WTC11 (cell line): ENCODE data around the gene HAVCR2. TPM values are rescaled to one million over a fixed set of nuclear protein-coding genes. Genes with fewer than 3 reads are reported as not detected.
A peak's percentile ranks its signal among the peaks of the same experiment; 100 is the strongest.

Source experiments
- ATAC-seq: fragments of 200-7000 bp; cut with Tn5 transposase; 2 replicates; pipeline ENCODE4 v1.10.0; 2021; ENCODE audit warnings: mild to moderate bottlenecking, moderate library complexity
- CTCF ChIA-PET: fragments of 300-600 bp; sonication (Branson Sonifier 250); formaldehyde crosslinking; loops from one replicate; lab custom pipeline; 2021; ENCODE audit warnings: antibody characterized with exemption; lab: Charles Lee
- POLR2A ChIA-PET: fragments of 350-600 bp; sonication (Branson Sonifier 250); formaldehyde crosslinking; loops from one replicate; lab custom pipeline; 2021; ENCODE audit warnings: antibody characterized with exemption; lab: Charles Lee
- DNase-seq: peaks from one replicate; pipeline ENCODE4 v3.0.0; 2021; ENCODE audit warnings: low spot score
- H3K27ac Mint-ChIP-seq: 2 replicates; pipeline ENCODE4 v1.8.0; 2021; ENCODE audit warnings: mixed read lengths
- H3K27me3 Mint-ChIP-seq: 2 replicates; pipeline ENCODE4 v1.8.0; 2021; ENCODE audit warnings: low read depth, mild to moderate bottlenecking, moderate library complexity, mixed read lengths
- H3K36me3 Mint-ChIP-seq: 2 replicates; pipeline ENCODE4 v1.8.0; 2021; ENCODE audit warnings: mixed read lengths
- H3K4me1 Mint-ChIP-seq: 2 replicates; pipeline ENCODE4 v1.8.0; 2022; ENCODE audit warnings: mixed read lengths
- H3K4me3 Mint-ChIP-seq: 2 replicates; pipeline ENCODE4 v1.8.0; 2021; ENCODE audit warnings: mild to moderate bottlenecking, moderate library complexity, mixed read lengths
- H3K9me3 Mint-ChIP-seq: 2 replicates; pipeline ENCODE4 v1.8.0; 2021; ENCODE audit warnings: mixed read lengths
- AR ChIP-seq: fragments of 250-450 bp; sonication (Bioruptor Pico); IDR thresholded peaks from 2 replicates; pipeline ENCODE4 v1.9.0; 2021; ENCODE audit warnings: mild to moderate bottlenecking
- ATF1 ChIP-seq: sonication (generic); formaldehyde crosslinking; IDR thresholded peaks from 2 replicates; pipeline ENCODE4 v1.8.1; 2023; ENCODE audit warnings: mild to moderate bottlenecking, moderate library complexity, missing genetic modification reagents
- ATF3 ChIP-seq: sonication (generic); formaldehyde crosslinking; conservative IDR thresholded peaks from 2 replicates; pipeline ENCODE4 v1.8.1; 2022; ENCODE audit warnings: mild to moderate bottlenecking, missing genetic modification reagents
- CTCF ChIP-seq: fragments of 200-600 bp; IDR thresholded peaks from 2 replicates; pipeline ENCODE4 v1.8.0; 2022; ENCODE audit warnings: antibody characterized with exemption
- E2F1 ChIP-seq: sonication (generic); formaldehyde crosslinking; IDR thresholded peaks from 2 replicates; pipeline ENCODE4 v1.8.0; 2022; ENCODE audit warnings: mild to moderate bottlenecking, missing genetic modification reagents
- E2F4 ChIP-seq: sonication (generic); formaldehyde crosslinking; IDR thresholded peaks from 2 replicates; pipeline ENCODE4 v1.8.1; 2022; ENCODE audit warnings: low read depth, mild to moderate bottlenecking, moderate library complexity, missing genetic modification reagents, borderline replicate concordance
- E2F5 ChIP-seq: sonication (generic); formaldehyde crosslinking; IDR thresholded peaks from 2 replicates; pipeline ENCODE4 v1.8.1; 2022; ENCODE audit warnings: mild to moderate bottlenecking, moderate library complexity, missing genetic modification reagents
- MAX ChIP-seq: sonication (generic); formaldehyde crosslinking; IDR thresholded peaks from 2 replicates; pipeline ENCODE4 v1.8.0; 2022; ENCODE audit warnings: mild to moderate bottlenecking, missing genetic modification reagents
- MXD4 ChIP-seq: fragments of 250-450 bp; sonication (Bioruptor Pico); IDR thresholded peaks from 2 replicates; pipeline ENCODE4 v1.8.0; 2021; ENCODE audit warnings: mild to moderate bottlenecking, moderate library complexity, borderline replicate concordance
- NFATC4 ChIP-seq: fragments of 250-450 bp; sonication (Bioruptor Pico); IDR thresholded peaks from 2 replicates; pipeline ENCODE4 v1.9.0; 2021; ENCODE audit warnings: mild to moderate bottlenecking
- NFYB ChIP-seq: sonication (generic); formaldehyde crosslinking; conservative IDR thresholded peaks from 2 replicates; pipeline ENCODE4 v1.8.0; 2022; ENCODE audit warnings: low read depth, missing genetic modification reagents
- NR1H2 ChIP-seq: sonication (generic); formaldehyde crosslinking; IDR thresholded peaks from 2 replicates; pipeline ENCODE4 v1.9.0; 2021; ENCODE audit warnings: mild to moderate bottlenecking, moderate library complexity, missing genetic modification reagents
- RORB ChIP-seq: fragments of 250-450 bp; sonication (Bioruptor Pico); IDR thresholded peaks from 2 replicates; pipeline ENCODE4 v1.9.0; 2021; ENCODE audit warnings: mild to moderate bottlenecking
- SMAD3 ChIP-seq: sonication (generic); formaldehyde crosslinking; IDR thresholded peaks from 2 replicates; pipeline ENCODE4 v1.8.0; 2022; ENCODE audit warnings: missing genetic modification reagents, mild to moderate bottlenecking, borderline replicate concordance
- TEAD4 ChIP-seq: sonication (generic); formaldehyde crosslinking; IDR thresholded peaks from 2 replicates; pipeline ENCODE4 v1.8.0; 2022; ENCODE audit warnings: mild to moderate bottlenecking, missing genetic modification reagents
- USF2 ChIP-seq: sonication (generic); formaldehyde crosslinking; IDR thresholded peaks from 2 replicates; pipeline ENCODE4 v1.8.1; 2023; ENCODE audit warnings: mild to moderate bottlenecking, missing genetic modification reagents, moderate library complexity
- ZNF121 ChIP-seq: sonication (generic); formaldehyde crosslinking; IDR thresholded peaks from 2 replicates; pipeline ENCODE4 v1.8.0; 2023; ENCODE audit warnings: missing genetic modification reagents
- ZNF138 ChIP-seq: sonication (generic); formaldehyde crosslinking; conservative IDR thresholded peaks from 2 replicates; pipeline ENCODE4 v1.8.1; 2022; ENCODE audit warnings: mild to moderate bottlenecking, moderate library complexity, missing genetic modification reagents
- ZNF425 ChIP-seq: fragments of 250-450 bp; sonication (Bioruptor Pico); conservative IDR thresholded peaks from 2 replicates; pipeline ENCODE4 v1.9.0; 2021; ENCODE audit warnings: mild to moderate bottlenecking
- ZNF671 ChIP-seq: fragments of 250-450 bp; sonication (Bioruptor Pico); IDR thresholded peaks from 2 replicates; pipeline ENCODE4 v1.8.0; 2021; ENCODE audit warnings: mild to moderate bottlenecking
- total RNA-seq: library from RNA; stranded (reverse); gene quantifications from 3 replicates; pipeline ENCODE4 v1.2.3, GENCODE V29; 2021

Gene HAVCR2
- total RNA-seq, 1 experiment from 2014 or later, result 0.33 TPM

GRCh38 chr5:157076558-157076957, 32.3 kb downstream of the HAVCR2 start (continued):
- TF ChIP-seq E2F4, result no peak
- TF ChIP-seq USF2 (CRISPR knock-in tag), result no peak
- no peak for TF ChIP-seq NR1H2 (CRISPR knock-in tag)
- no peak for TF ChIP-seq E2F5 (CRISPR knock-in tag)
- no peak for TF ChIP-seq ZNF671 (CRISPR knock-in tag)

GRCh38 chr5:157072508-157072907, 36.3 kb downstream of the HAVCR2 start:
- ChIA-PET POLR2A (no interaction called here), CTCF (no interaction called here)
- H3K36me3 Mint-ChIP-seq, result no peaks in the 10 kb centered on the region
- ATAC-seq (no peak), DNase-seq (no peak)
- no peak for TF ChIP-seq MXD4 (CRISPR knock-in tag)
- TF ChIP-seq NFATC4 (CRISPR knock-in tag), result no peak
- TF ChIP-seq RORB, result no peak
- TF ChIP-seq ZNF138 (CRISPR knock-in tag), result no peak
- peaks cover 4% of the 10 kb centered on the region; the same call in 1 of the 2 replicates for H3K4me1 Mint-ChIP-seq
- H3K27me3 Mint-ChIP-seq, result no peaks in the 10 kb centered on the region
- H3K4me3 Mint-ChIP-seq, result no peak overlapping the region
- H3K9me3 Mint-ChIP-seq, result no peaks in the 10 kb centered on the region
- H3K27ac Mint-ChIP-seq, result no peak overlapping the region

GRCh38 chr5:157069949-157070348, 38.9 kb downstream of the HAVCR2 start:
- Mint-ChIP-seq H3K27ac (no peak overlapping the region), H3K4me3 (no peak overlapping the region), H3K9me3 (no peaks in the 10 kb centered on the region), H3K27me3 (no peaks in the 10 kb centered on the region), H3K4me1 (peaks cover 6% of the 10 kb centered on the region; the same call in 1 of the 2 replicates), H3K36me3 (no peaks in the 10 kb centered on the region)
- DNase-seq (no peak), ATAC-seq (peak; percentile 61; the same call in 1 of the 2 replicates)
- CTCF ChIA-PET, result no interaction called here
- POLR2A ChIA-PET, result interaction anchor here (0.6 kb wide), 1 partner anchor 1449 kb away, joined by 5 read pairs; no protein-coding TSS in a partner anchor
- TF ChIP-seq CTCF, result no peak
- TF ChIP-seq SMAD3 (CRISPR knock-in tag), result no peak
- TF ChIP-seq NFYB, result no peak
- no peak for TF ChIP-seq AR
- no peak for TF ChIP-seq ATF1
- no peak for TF ChIP-seq TEAD4 (CRISPR knock-in tag)
- TF ChIP-seq USF2 (CRISPR knock-in tag), result no peak
- no peak for TF ChIP-seq ZNF425
- TF ChIP-seq E2F1, result no peak
- no peak for TF ChIP-seq MAX (CRISPR knock-in tag)
- no peak for TF ChIP-seq ZNF121 (CRISPR knock-in tag)
- no peak for TF ChIP-seq ATF3
